BLaER1 treated with 17β-estradiol and CSF1 and Interleukin-3, amounts not matched to agents 10 nM and 100 nM (cell line): ENCODE results near the gene PLAC8L1.

Experiments used
- H3K27ac ChIP-seq, 11 experiments: shearing (Covaris generic); formaldehyde crosslinking; 2 replicates each; pipeline ENCODE4 v1.8.1; 2022
- H3K27me3 ChIP-seq, 11 experiments: shearing (Covaris generic); formaldehyde crosslinking; 2 replicates each; pipeline ENCODE4 v1.8.1; 2022
- H3K36me3 ChIP-seq, 11 experiments: shearing (Covaris generic); formaldehyde crosslinking; 2 replicates each; pipeline ENCODE4 v1.8.1; 2022
- H3K4me1 ChIP-seq, 10 experiments: shearing (Covaris generic); formaldehyde crosslinking; 2 replicates each; pipeline ENCODE4 v1.8.1; 2022
- H3K4me2 ChIP-seq, 11 experiments: shearing (Covaris generic); formaldehyde crosslinking; 2 replicates each; pipeline ENCODE4 v1.8.1; 2022
- H3K4me3 ChIP-seq, 10 experiments: shearing (Covaris generic); formaldehyde crosslinking; 2 replicates each; pipeline ENCODE4 v1.8.1; 2022
- H3K9ac ChIP-seq, 11 experiments: shearing (Covaris generic); formaldehyde crosslinking; 2 replicates each; pipeline ENCODE4 v1.8.1; 2022
- H3K9me3 ChIP-seq, 11 experiments: shearing (Covaris generic); formaldehyde crosslinking; replicated peaks in 1 of 11; 2 replicates each; pipeline ENCODE4 v1.8.1; 2022
- H4K20me1 ChIP-seq, 11 experiments: shearing (Covaris generic); formaldehyde crosslinking; 2 replicates each; pipeline ENCODE4 v1.8.1; 2022
- Cebpa-rat ChIP-seq, 11 experiments: shearing (Covaris generic); IDR thresholded peaks; 2 replicates each; pipeline ENCODE4 v1.8.1; 2022

Gene PLAC8L1

DNA sequence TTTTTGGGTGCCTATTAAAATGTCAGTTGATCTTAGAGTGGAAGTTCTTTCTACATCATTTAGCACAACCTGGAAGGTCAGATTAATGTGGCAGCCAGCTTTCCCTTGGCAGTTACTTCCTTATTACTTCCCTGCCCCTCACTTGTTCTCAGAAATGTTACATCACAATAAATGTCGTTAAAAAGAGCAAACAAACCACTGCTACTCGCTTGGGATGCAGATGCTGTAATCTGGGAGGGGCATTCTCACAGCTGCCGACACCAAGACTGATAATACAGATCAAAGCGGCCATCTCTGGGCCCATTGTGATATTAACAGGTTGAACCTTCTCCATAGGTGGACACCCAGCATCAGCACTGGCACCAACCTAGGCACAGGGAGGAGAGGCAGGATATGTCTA lies 29.3 kb downstream of the PLAC8L1 start:
- Histone ChIP-seq H3K27me3 (no peaks in the 10 kb centered on the region), H3K4me3 (no peak overlapping the region)

DNA sequence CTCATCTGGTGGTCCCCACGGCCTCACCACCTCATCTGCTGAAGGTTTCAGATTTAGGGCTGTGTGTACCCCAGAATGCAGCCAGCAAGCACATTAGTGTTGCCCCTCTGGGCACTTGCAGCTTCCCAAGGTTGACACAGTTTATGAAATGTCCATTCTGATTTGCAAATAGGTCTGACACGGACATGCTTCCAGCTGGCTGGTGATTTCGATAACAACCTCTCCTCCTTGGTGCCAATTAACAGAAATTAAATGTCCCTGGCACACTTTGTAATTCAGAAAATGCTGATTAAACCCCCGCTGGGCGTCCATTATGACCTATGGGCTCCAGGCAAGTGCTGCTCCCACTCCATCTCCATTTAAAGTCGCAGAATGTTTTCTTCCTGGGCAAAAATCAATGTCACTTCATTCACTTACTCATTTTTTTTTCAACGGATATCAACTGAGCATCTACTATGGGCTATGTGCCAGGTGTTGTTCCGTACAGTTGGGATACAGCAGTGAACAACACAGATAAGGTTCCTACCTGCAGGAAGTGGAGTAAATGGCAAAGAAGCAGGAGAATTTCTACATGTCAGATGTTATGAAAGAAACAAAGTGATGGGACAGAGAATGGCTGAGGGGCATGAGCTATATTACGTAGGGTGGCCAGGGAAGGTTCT lies 32.0 kb downstream of the PLAC8L1 start:
- H3K4me3 ChIP-seq = no peak overlapping the region
- H3K27ac ChIP-seq = no peak overlapping the region
- no peak overlapping the region for H3K9ac ChIP-seq

More for the DNA sequence above, 29.3 kb downstream of the PLAC8L1 start:
- Histone ChIP-seq H3K36me3 (no peaks in the 10 kb centered on the region), H3K9ac (peak overlapping the region in 2 of 11 experiments; percentile 1 to 36; a peak in 2 of 22 replicates), H4K20me1 (no peaks in the 10 kb centered on the region), H3K9me3 (no peaks in the 10 kb centered on the region; a peak in 1 of 22 replicates), H3K4me1 (peaks cover 30 to 57% (median 48%) of the 10 kb centered on the region in 10 experiments), H3K4me2 (peak overlapping the region in 9 of 11 experiments; percentile 34 to 77 (median 49); a peak in 16 of 22 replicates), H3K27ac (peak overlapping the region in 9 of 11 experiments; percentile 12 to 91 (median 59); a peak in 15 of 22 replicates)
- TF ChIP-seq Cebpa-rat (IDR thresholded peaks at IDR 0.05) = no peak

GRCh38 chr5:146072595-146072994 lies 32.8 kb downstream of the PLAC8L1 start:
- no peak overlapping the region for H3K4me3 ChIP-seq
- peaks cover 7 to 24% (median 20%) of the 10 kb centered on the region in 10 experiments; a peak in 17 of 20 replicates for H3K4me1 ChIP-seq
- H3K9ac ChIP-seq = no peak overlapping the region
- no peaks in the 10 kb centered on the region for H3K9me3 ChIP-seq
- no peak overlapping the region for H3K27ac ChIP-seq
- H3K36me3 ChIP-seq = no peaks in the 10 kb centered on the region
- no peaks in the 10 kb centered on the region for H3K27me3 ChIP-seq
- H4K20me1 ChIP-seq = no peaks in the 10 kb centered on the region
- no peak for TF ChIP-seq Cebpa-rat (IDR thresholded peaks at IDR 0.05)
- H3K4me2 ChIP-seq = no peak overlapping the region

More for the DNA sequence above, 32.0 kb downstream of the PLAC8L1 start:
- H3K9me3 ChIP-seq = no peaks in the 10 kb centered on the region; a peak in 1 of 22 replicates
- peaks cover 7 to 31% (median 23%) of the 10 kb centered on the region in 10 experiments; a peak in 17 of 20 replicates for H3K4me1 ChIP-seq
- no peaks in the 10 kb centered on the region for H3K27me3 ChIP-seq
- H4K20me1 ChIP-seq = no peaks in the 10 kb centered on the region
- H3K36me3 ChIP-seq = no peaks in the 10 kb centered on the region
- TF ChIP-seq Cebpa-rat (IDR thresholded peaks at IDR 0.05) = no peak
- no peak overlapping the region for H3K4me2 ChIP-seq

DNA sequence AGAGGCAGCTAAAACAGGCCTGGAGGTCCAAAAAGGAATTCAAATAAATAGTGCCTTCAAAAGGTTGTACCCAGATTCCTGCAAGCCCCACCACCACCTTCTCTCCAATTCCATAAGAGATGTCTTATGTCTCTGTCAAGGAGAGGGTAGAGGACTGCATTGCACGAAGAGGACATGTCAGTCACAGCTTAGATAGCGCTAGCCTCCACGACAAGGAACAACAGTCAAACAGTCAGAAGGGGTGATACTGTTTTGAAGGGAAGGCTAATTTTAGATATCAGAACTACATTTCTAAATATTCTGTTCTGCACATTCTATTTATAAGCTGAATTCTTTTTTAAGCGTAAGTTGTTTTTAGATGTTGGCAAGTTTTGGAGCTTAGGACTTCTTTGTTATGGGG lies 34.2 kb downstream of the PLAC8L1 start:
- H3K27me3 ChIP-seq = no peaks in the 10 kb centered on the region
- H3K27ac ChIP-seq = no peak overlapping the region
- H3K4me2 ChIP-seq = peak overlapping the region in 3 of 11 experiments; percentile 0 to 2 (median 1); a peak in 1 of 22 replicates
- H3K9me3 ChIP-seq = no peaks in the 10 kb centered on the region
- no peak for TF ChIP-seq Cebpa-rat (IDR thresholded peaks at IDR 0.05)
- H3K4me3 ChIP-seq = no peak overlapping the region
- H3K36me3 ChIP-seq = no peaks in the 10 kb centered on the region
- no peak overlapping the region for H3K9ac ChIP-seq
- peaks cover 4 to 14% (median 9%) of the 10 kb centered on the region in 10 experiments; a peak in 17 of 20 replicates for H3K4me1 ChIP-seq
- H4K20me1 ChIP-seq = no peaks in the 10 kb centered on the region

DNA sequence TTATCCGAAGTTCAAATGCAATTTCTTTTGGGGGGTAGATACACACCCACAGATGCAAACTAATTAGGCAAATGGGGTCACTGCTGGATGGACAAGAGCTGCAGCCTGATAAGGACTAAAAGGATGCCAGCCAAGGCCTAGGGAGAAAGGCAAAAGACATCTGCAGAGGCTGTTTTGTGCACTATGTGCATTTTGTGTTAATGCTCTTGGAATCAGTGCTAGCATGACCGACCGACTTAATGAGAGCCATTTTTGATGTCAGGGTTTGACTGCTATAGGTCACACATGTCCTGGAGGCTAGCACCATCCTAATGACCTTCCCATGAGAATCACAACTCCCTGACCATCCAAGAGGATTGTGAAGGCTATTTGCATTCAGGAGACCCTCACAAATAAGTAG lies 34.6 kb downstream of the PLAC8L1 start:
- Histone ChIP-seq H3K27me3 (no peaks in the 10 kb centered on the region), H3K4me1 (peaks cover under 1 to 10% (median 5%) of the 10 kb centered on the region in 10 experiments; a peak in 16 of 20 replicates), H4K20me1 (no peaks in the 10 kb centered on the region), H3K4me3 (no peak overlapping the region), H3K27ac (no peak overlapping the region), H3K9me3 (no peaks in the 10 kb centered on the region), H3K9ac (no peak overlapping the region), H3K4me2 (0 out of 22 replicates have a peak overlapping the region, but pooled peaks of 2 of the 11 experiments have one; percentile 0 to 1), H3K36me3 (no peaks in the 10 kb centered on the region)
- no peak for TF ChIP-seq Cebpa-rat (IDR thresholded peaks at IDR 0.05)

DNA sequence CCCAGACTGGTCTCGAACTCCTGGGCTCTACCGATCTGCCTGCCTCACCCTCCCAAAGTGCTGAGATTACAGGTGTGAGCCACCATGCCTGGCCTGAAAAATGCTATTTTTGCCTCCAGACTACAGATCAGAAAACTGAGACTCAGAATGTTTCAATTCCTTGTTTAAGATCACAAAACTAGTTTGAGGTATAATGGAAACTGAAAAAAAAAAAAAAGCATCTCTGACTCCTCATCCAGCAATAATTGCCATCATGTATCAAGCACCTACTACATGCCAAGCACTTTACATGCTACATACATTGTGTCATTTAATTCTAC lies 35.6 kb downstream of the PLAC8L1 start:
- Histone ChIP-seq H3K27me3 (no peaks in the 10 kb centered on the region), H3K4me2 (no peak overlapping the region), H3K9ac (no peak overlapping the region), H4K20me1 (no peaks in the 10 kb centered on the region), H3K9me3 (no peaks in the 10 kb centered on the region), H3K27ac (no peak overlapping the region), H3K36me3 (no peaks in the 10 kb centered on the region), H3K4me1 (peaks cover 0 to 9% (median 0%) of the 10 kb centered on the region in 10 experiments; a peak in 1 of 20 replicates), H3K4me3 (no peak overlapping the region)
- no peak for TF ChIP-seq Cebpa-rat (IDR thresholded peaks at IDR 0.05)

GRCh38 chr5:146068977-146069779 lies 36.2 kb downstream of the PLAC8L1 start:
- H4K20me1 ChIP-seq = no peaks in the 10 kb centered on the region
- H3K27ac ChIP-seq = no peak overlapping the region
- no peak overlapping the region for H3K4me3 ChIP-seq
- H3K4me2 ChIP-seq = no peak overlapping the region
- H3K27me3 ChIP-seq = no peaks in the 10 kb centered on the region
- no peaks in the 10 kb centered on the region for H3K36me3 ChIP-seq
- peaks cover 0 to 9% (median 0%) of the 10 kb centered on the region in 10 experiments; a peak in 1 of 20 replicates for H3K4me1 ChIP-seq
- no peak for TF ChIP-seq Cebpa-rat (IDR thresholded peaks at IDR 0.05)
- no peaks in the 10 kb centered on the region for H3K9me3 ChIP-seq
- no peak overlapping the region for H3K9ac ChIP-seq

- Histone ChIP-seq H3K27ac (no peak overlapping the region), H3K4me3 (no peak overlapping the region), H3K27me3 (no peaks in the 10 kb centered on the region), H3K9me3 (no peaks in the 10 kb centered on the region; a peak in 1 of 22 replicates), H3K4me2 (no peak overlapping the region), H3K36me3 (no peaks in the 10 kb centered on the region), H3K9ac (no peak overlapping the region), H3K4me1 (peaks cover 0 to 9% (median 0%) of the 10 kb centered on the region in 10 experiments; a peak in 1 of 20 replicates), H4K20me1 (no peaks in the 10 kb centered on the region)
- TF ChIP-seq Cebpa-rat (IDR thresholded peaks at IDR 0.05) = no peak
Observed at GRCh38 chr5:146068206-146068605, 37.2 kb downstream of the PLAC8L1 start.

- H3K36me3 ChIP-seq = no peaks in the 10 kb centered on the region
- H4K20me1 ChIP-seq = no peaks in the 10 kb centered on the region
- TF ChIP-seq Cebpa-rat (IDR thresholded peaks at IDR 0.05) = no peak
- H3K4me3 ChIP-seq = no peak overlapping the region
- no peak overlapping the region for H3K27ac ChIP-seq
- no peak overlapping the region for H3K4me2 ChIP-seq
- H3K9ac ChIP-seq = no peak overlapping the region
- H3K4me1 ChIP-seq = peaks cover 0 to 9% (median 0%) of the 10 kb centered on the region in 10 experiments; a peak in 1 of 20 replicates
- H3K27me3 ChIP-seq = no peaks in the 10 kb centered on the region
- no peaks in the 10 kb centered on the region; a peak in 1 of 22 replicates for H3K9me3 ChIP-seq
Observed at GRCh38 chr5:146066968-146067367, 38.4 kb downstream of the PLAC8L1 start.
